GM18909 (cell line): Measurements from ENCODE around the gene SCNN1G.
"Not testable (repeated sequence)": the region's sequence is repeated elsewhere in the genome, so short reads cannot be mapped to it uniquely, and the experiment has no call there.

Experiments
- ATAC-seq: cut with Tn5 transposase; IDR thresholded peaks from one replicate; pipeline ENCODE4 v1.9.1; 2021; ENCODE audit warnings: mild to moderate bottlenecking; ENCODE audit not compliant: unreplicated experiment, poor library complexity

SCNN1G gene

GRCh38 chr16:23182679-23183542 is at the start of gene SCNN1G:
TSS of gene SCNN1G (plus strand) at chr16:23182745. CDS start at chr16:23186272, 3,527 bp downstream.
- peak; percentile 21 for ATAC-seq

DNA sequence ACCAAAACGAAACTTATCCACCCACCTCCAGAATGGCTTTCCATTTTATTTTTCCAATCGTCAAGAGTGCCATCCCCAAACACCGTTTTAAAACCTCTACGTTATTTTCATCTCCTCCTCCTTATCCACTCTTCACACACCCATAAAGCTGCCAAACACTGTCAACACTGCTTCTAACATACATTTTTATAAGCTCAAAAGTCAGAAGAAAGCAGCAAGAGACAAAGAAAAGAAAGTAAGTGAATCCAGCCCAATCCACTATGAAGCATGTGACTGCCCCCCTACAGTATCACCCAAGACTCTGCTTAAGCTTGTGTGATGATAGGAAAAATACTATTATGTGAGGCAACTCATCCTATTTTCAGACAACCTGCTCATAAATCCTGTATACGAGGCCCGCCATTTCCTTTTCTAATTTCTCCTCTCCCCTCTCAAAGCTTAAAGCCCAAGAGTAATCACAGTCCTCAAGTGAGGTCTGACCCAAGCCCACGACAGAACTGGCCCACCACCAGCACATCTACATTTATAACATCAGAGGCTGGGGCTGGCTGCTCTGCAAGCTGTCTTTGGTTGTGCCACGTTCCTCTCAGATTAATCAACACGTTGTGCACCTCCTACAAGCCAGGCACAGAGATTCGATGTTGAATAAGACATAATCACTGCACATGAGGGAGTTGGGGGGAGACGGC is 49.6 kb upstream of the SCNN1G start:
- no peak for ATAC-seq

- no peak for ATAC-seq
These were observed 48.3 kb upstream of the SCNN1G start for GRCh38 chr16:23134274-23134673.

- ATAC-seq: no peak
These were observed 45.3 kb upstream of the SCNN1G start for GRCh38 chr16:23137256-23137655.

- no peak for ATAC-seq
These were observed 44.7 kb upstream of the SCNN1G start for GRCh38 chr16:23137818-23138217.

DNA sequence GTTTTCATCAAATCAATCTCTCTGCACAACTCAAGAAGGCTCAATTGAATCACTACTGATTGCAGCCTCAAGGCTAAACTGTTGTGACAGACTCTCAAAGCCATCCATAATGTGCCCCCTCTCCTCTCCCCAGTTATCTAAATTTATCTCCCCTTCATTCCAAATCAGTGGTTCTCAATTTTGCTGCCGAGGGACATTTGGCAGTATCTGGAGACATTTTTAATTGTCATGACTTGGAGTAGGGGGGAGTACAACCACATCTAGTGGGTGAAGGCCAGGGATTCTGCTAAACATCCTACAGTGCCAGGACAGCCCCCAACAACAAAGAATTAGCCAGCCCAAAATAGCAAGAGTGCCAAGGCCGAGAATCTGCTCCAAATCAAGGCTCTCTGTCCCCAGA is 42.4 kb upstream of the SCNN1G start:
- no peak for ATAC-seq

DNA sequence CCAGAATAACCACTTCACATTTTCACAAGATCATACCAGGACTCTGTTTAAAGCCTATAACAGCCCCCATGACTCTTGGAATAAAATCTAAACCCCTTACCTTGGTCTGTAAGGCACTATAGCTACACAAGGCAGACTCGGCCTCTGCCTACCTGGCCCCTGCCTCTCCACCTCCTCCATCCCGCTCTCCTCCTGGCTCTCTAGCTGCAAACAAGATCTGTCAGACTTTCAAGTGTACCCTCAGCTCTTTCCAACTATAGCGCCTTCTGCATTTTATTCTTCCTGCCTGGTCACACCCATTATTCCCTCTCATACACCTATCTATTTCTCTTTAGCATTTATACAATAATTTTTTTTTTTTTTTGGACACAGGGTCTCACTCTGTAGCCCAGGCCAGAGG is 41.5 kb upstream of the SCNN1G start:
- ATAC-seq: no peak

- ATAC-seq: no peak
These were observed 41.0 kb upstream of the SCNN1G start for GRCh38 chr16:23141500-23141899.

GRCh38 chr16:23141959-23142740 is 40.4 kb upstream of the SCNN1G start:
- no peak for ATAC-seq

DNA sequence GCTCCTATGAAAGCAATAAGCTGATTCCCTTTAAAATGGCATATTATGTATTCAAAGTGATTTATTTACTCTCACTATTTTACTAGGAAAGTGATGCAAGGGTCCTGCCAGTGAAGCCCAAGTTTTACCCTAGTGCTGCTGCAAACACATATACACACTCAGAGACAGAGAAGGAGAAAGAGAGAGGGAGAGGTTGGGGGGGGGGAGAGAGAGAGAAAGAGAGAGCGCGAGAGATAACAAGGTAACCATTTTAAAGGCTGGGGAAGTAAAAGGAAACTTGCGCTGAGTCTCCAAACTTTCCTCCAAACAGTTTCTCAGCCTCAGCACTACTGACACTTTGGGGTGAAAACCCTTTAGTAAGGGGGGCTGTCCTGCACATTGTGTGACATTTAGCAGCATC is 39.2 kb upstream of the SCNN1G start:
- no peak for ATAC-seq

DNA sequence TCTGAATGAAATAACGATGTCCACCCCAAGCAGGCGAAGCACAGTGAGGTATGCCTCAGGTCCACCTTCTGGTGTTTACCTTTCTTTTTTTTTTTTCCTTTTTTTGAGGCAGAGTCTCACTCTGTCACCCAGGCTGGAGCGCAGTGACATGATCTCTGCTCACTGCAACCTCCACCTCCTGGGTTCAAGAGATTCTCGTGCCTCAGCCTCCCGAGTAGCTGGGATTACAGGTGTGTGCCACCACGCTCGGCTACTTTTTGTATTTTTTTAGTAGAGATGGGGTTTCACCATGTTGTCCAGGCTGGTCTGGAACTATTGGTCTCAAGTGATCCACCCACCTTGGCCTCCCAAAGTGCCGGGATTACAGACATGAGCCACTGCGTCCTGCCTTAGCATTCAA is 38.2 kb upstream of the SCNN1G start:
- not testable (repeated sequence) for ATAC-seq

GRCh38 chr16:23145186-23145585 is 37.4 kb upstream of the SCNN1G start:
- no peak for ATAC-seq

GRCh38 chr16:23145608-23146007 is 36.9 kb upstream of the SCNN1G start:
- ATAC-seq: no peak

- no peak for ATAC-seq
These were observed 35.5 kb upstream of the SCNN1G start for GRCh38 chr16:23146877-23147601.

DNA sequence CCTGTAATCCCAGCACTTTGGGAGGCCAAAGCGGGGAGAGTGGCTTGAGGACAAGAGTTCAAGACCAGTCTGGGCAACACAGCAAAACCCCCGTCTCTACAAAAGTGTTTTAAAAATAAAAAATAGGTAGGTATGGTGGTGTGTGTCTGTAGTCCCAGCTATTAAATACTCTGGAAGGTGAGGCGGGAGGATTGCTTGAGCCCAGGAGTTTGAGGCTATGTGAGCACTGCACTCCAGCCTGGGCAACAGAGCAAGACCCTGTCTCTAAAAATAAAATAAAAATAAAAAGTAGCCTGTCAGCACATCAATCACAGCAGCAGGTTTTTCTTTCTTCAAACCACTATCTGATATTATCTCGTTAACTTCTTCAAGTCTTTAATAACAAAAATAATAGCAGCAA is 34.9 kb upstream of the SCNN1G start:
- no peak for ATAC-seq

GRCh38 chr16:23148166-23148512 is 34.4 kb upstream of the SCNN1G start:
- no peak for ATAC-seq

- ATAC-seq: peak; percentile 43
These were observed 33.9 kb upstream of the SCNN1G start for GRCh38 chr16:23148513-23149266.

DNA sequence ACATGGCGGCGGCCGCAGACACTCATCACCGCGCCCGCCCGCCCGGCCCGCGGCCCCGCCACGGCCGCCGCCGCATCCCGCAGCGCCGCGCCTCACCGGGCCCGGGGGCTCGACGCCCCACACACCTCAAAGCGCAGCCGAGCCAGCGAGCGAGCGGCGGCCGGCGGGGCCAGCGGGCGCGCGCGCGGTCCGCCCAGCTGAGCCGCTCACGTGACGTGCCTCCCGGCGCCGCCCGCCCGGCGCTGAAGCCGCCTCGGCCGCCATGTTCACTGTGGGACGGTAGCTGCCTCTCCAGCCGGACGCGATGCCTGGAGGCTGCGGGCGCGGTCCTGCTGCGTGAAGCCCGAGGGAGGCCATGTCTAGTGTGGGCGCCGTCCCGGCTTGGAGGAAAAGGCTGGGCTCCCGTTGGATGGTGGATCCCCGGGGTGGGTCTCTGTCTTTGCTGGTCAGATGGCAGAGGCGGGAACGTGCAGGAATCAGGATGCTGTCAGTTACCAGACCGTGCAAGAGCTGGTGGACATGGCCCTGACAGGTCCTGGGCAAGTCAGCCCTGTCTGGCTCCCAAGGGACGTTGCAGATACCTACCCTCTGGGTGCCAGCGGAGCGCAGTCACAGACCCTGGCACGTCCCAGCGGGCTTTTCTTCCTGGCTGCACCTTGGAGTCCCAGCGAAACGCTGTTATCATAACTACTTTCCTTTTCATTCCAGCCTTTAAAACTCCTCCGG is 33.1 kb upstream of the SCNN1G start, which contains the start of gene USP31:
Gene USP31 (minus strand): TSS at position 186 of the 726 bp plus-strand sequence. CDS start 182 bp downstream, at position 4.
- peak; percentile 95 for ATAC-seq

DNA sequence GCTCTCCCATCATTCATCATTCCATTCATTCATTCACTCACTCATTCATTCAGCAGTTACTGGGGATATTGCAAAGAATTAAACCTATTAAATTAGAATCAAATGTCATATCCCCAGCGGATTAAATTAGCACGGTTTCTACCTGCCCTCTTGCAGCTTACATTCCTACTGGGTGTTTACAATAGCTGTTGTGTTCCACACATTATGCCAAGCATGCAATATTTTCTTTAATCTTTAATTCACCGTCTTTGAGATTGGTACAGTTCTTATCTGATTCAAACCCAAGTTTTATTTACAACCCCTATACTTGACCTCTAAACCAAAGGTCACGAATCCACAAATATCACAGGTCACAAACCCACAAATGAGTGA is 32.6 kb upstream of the SCNN1G start:
- ATAC-seq: no peak
